Stimulated activated CD4-positive, alpha-beta T cell treated with anti-CD3 and anti-CD28 coated beads, Interleukin-2, amount 100 ng/mL, for 4 hours (primary cell): ENCODE results near the gene SPINK7.
"Not testable (repeated sequence)": the region's sequence is repeated elsewhere in the genome, so short reads cannot be mapped to it uniquely, and the experiment has no call there.

Source experiments
- DNase-seq: peaks from one replicate; pipeline ENCODE4 v3.0.0-alpha.2; 2020; ENCODE audit warnings: low read depth

Gene SPINK7

DNA sequence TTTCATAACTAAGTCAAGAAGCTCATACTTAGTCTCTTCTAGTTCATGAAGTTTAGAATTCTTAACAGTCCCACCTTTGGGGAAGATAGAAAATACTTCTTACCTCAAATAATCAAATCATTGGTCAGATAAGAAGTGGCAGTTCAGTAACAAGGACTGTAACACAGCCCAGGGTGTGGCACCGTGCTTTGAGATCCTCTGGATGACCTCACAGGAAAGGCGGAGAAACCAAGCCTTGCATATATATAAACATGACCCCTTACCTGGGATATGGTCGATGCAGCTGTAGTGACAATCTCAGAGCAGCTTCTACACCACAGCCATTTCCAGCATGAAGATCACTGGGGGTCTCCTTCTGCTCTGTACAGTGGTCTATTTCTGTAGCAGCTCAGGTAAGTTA, at the start of gene SPINK7:
TSS of gene SPINK7 (plus strand) at position 271 of the 400 bp plus-strand sequence. CDS start at position 332, 61 bp downstream.
- DNase-seq: no peak

DNA sequence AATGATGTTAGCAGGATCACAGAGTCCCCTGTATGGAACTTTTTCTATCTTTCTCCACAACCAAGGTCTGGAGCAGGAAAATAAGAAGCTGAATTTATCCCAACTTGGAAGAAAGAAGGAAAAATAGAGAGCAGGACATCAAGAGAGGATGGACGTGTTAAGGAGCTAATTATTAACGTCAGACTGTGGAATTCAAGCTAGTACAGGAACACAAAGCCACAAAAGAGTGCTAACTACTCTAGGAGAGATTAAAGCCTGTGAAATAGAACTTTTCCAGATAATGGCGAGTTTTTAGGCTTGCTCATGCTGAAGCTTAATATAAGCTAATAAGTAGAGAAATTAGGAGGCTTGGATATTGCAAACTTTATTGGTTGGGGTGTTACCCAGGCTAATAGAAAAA, 44.3 kb upstream of the SPINK7 start:
- DNase-seq: no peak

DNA sequence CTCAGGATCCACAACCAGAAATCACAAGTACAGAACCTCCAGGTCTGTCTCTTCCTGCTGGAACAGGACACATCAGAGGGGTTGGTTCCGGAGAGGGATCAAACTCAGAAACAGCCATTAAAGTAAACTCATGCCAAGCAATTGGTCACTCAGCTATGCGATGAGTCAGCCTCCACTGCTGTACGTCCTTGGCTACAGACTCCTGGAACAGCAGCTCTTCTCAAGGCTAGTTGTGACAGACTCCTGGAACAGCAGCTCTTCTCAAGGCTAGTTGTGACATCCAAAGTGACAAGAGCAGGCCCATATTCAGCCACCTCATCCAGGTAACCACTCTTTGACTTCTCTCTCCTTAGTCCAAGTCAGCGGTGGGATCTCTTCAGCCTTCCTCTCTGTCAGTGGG, 43.7 kb upstream of the SPINK7 start, which contains the start of gene SPINK13:
TSS of gene SPINK13 (plus strand) at position 229 of the 400 bp plus-strand sequence. CDS start 1,279 bp downstream, outside the sequence.
- DNase-seq: no peak

DNA sequence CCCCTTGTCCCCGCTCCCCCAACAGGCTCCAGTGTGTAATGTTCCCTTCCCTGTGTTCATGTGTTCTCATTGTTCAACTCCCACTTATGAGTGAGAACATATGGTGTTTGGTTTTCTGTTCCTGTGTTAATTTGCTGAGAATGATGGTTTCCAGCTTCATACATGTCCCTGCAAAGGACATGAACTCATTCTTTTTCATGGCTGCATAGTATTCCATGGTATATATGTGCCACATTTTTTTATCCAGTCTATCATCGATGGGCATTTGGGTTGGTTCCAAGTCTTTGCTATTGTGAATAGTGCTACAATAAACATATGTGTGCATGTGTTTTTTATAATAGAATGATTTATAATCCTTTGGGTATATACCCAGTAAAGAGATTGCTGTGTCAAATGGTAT, 37.1 kb upstream of the SPINK7 start:
- not testable (repeated sequence) for DNase-seq

DNA sequence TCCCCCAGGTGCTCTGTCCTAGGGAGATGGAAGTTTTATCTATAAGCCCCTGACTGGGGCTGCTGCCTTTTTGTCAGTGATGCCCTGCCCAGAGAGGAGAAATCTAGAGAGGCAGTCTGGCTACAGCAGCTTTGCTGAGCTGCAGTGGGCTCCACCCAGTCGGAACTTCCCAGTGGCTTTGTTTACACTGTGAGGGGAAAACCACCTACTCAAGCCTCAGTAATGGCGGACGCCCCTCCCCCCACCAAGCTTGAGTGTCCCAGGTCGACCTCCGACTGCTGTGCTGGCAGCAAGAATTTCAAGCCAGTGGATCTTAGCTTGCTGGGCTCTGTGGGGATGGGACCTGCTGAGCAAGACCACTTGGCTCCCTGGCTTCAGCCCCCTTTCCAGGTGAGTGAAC, 31.3 kb upstream of the SPINK7 start:
- not testable (repeated sequence) for DNase-seq

DNA sequence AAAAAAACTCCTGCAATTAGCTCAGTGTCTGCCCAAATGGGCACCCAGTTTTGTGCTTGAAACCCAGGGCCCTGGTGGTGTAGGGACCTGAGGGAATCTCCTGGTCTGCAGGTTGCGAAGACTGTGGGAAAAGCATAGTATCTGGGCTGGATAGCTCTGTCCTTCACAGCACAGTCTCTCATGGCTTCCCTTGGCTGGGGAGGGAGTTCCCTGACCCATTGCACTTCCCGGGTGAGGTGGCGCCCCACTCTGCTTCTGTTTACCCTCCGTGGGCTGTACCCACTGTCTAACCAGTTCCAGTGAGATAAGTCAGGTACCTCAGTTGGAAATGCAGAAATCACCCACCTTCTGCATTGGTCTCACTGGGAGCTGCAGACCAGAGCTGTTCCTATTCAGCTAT, 30.9 kb upstream of the SPINK7 start:
- not testable (repeated sequence) for DNase-seq

DNA sequence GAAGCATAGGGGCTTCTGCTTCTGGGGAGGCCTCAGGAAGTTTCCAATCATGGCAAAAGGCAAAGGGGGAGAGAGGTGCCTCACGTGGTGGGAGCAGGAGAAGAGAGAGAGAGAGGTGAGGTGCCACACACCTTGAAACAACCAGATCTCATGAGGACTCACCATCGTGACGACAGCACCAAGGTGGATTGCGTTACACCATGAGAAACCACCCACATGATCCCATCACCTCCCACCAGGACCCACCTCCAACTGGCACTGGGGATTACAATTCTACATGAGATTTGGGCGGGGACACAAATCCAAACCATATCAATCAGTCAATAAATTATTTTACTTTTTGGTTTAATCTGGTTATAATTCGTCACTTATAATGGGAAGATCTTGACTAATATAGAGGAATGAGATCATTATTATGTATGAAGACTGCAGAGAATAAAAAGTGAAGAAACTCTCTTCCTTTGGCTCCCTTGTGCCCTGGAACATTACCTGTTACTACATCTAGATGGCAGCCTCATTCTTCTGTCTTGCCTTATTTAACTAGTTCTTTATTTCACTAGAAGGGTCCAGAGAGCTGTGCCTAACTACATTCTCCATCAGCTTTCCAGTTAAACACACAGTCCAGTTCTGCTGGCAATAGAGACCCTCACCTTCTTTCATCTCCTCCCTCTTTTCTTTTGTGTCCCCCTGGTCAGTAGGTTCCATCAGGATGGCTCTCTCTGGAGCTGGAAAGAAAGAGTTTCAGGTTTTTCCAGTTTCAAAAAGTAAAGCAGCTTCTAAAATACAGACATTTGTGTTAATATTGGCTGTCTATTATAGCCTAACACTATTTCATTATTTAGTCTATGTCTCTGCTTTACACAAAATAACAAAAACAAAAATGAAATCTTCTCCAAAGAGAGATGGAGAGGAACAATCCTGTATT, 21.7 kb upstream of the SPINK7 start:
- DNase-seq: no peak

DNA sequence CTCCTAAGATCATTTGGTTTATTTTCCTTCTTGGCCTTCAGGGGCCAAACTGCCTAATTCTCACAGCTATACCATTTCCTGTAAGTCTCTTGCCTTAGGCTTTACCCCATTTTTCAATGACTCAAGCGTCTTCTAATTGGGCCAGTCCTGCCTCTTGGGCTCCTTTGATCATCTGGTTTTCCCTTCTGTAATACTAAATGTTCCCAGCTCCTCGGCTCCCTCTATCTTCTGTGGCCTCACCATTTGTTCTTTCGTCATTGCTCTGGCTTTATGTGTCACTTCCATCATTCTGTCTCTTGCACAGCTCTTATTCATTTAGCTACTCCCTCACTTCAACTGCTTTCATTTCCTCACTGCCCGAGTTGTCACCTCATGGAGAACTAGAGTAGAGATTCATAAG, 14.5 kb upstream of the SPINK7 start:
- DNase-seq: no peak

DNA sequence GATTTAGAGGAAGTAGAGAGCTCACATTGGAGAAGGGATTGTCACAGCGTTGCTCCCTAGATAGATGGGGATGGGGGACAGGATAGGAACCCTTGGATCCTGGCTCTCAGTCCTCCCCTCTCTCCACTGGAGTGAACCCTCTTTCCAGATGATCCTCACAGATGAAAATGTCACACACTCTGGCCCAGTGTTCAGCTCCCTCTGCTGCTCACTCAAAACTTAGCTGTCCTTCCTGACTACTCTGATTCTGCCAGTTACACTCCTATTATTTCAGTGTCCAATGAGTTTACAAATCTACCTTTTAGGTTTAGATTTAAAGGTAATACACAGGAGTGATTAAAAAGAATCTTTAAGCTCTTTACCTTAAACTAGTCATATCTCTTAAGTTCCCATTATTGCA, 5.8 kb upstream of the SPINK7 start:
- no peak for DNase-seq

DNA sequence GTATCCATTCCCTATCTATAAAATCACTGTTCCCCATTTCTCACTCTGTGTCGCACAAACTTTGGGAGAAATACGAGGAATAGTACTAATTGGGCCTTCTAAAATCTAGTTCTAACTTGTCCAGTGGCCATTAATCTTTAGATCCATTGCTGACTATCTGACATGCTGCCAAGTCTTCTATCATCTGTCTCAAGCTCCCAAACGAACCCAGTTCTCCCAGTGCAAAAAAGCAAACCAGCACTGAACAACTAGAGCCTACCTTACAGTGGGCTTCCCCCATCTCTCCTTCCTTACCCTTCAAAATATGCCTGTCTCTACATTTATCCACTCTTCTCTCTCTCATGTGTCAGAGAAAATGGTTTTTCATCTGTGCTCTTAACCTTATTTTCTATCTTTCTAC, 3.2 kb upstream of the SPINK7 start:
- DNase-seq: no peak

DNA sequence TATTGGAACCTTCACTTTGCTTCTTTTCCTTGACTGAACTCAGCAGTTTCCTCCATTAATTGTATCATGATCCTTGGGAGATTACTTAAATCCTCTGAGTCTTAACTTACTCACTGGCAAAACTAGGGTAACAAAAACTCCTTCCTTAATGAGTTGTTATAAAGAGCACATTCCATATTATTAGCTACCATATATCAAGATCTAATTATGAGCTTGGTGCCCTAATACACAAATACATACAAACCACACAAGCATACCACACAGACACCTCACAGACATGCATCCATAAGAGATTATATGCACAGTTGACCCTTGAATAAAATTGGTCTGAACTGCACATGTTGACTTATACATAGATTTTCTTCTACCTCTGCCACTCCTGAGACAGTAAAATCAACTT, 2.5 kb upstream of the SPINK7 start:
- no peak for DNase-seq

DNA sequence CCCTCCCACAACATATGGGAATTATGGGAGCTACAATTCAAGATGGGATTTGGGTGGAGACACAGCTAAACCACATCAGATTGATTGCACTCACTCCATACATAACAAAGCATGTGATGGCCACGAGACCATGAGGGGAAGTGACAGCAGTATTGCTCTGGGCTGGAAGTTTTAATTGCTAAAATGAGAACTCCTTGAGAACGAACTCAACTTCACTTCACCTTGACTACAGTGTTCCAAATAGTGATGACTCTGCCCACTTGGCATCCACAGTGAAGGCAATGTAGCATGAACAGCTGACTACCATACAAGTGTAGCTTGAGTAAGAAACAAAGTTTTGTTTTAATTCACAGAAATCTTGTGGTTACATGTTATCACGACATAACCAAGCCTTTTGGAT, 739 bp upstream of the SPINK7 start:
- no peak for DNase-seq

DNA sequence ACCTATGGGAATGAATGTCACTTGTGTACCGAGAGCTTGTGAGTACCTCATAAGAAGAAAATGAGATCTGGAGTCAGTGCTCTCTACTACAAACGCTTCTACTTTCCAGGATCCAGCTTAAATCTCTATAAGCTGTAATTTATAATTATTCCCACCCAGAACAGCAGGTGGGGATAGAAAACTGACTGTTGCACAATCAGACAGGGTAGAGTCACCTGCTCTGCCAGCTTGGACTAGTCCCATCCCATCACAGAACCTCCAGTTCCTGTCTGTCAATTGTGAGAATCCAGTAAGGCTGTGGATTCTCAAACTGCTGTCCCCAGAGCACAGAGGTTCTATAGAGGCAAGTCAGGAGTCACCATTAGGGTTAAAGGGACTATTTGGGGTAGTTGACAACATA, 2.0 kb downstream of the SPINK7 start:
- no peak for DNase-seq

DNA sequence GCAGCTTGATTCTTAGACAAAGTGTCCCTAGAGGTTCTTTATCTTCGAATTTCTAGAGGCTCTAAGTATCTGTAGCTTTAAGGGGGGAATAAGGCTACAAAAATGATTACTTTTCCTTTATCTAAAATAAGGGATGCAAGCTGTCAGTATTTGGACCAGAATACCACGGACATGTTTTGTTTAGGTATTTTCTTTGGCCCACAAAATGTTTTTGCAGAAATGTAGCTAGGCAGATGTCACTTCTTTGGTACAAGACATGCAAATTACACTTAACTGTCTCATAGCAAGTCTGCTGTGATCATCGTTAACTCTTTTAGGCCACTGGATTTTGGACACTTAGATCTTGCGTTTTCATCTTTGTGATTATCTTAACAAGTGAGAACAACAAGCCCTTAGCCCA, 2.5 kb downstream of the SPINK7 start:
- no peak for DNase-seq

DNA sequence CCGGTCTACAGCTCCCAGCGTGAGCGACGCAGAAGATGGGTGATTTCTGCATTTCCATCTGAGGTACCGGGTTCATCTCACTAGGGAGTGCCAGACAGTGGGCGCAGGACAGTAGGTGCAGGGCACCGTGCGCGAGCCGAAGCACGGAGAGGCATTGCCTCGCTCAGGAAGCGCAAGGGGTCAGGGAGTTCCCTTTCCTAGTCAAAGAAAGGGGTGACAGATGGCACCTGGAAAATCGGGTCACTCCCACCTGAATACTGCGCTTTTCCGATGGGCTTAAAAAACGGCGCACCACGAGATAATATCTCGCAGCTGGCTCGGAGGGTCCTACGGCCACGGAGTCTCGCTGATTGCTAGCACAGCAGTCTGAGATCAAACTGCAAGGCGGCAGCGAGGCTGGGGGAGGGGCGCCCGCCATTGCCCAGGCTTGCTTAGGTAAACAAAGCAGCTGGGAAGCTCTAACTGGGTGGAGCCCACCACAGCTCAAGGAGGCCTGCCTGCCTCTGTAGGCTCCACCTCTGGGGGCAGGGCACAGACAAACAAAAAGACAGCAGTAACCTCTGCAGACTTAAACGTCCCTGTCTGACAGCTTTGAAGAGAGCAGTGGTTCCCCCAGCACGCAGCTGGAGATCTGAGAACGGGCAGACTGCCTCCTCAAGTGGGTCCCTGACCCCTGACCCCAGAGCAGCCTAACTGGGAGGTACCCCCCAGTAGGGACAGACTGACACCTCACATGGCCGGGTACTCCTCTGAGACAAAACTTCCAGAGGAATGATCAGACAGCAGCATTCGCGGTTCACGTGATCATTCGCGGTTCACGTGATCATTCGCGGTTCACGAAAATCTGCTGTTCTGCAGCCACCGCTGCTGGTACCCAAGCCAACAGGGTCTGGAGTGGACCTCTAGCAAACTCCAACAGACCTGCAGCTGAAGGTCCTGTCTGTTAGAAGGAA, 8.1 kb downstream of the SPINK7 start:
- DNase-seq: peak; percentile 0

DNA sequence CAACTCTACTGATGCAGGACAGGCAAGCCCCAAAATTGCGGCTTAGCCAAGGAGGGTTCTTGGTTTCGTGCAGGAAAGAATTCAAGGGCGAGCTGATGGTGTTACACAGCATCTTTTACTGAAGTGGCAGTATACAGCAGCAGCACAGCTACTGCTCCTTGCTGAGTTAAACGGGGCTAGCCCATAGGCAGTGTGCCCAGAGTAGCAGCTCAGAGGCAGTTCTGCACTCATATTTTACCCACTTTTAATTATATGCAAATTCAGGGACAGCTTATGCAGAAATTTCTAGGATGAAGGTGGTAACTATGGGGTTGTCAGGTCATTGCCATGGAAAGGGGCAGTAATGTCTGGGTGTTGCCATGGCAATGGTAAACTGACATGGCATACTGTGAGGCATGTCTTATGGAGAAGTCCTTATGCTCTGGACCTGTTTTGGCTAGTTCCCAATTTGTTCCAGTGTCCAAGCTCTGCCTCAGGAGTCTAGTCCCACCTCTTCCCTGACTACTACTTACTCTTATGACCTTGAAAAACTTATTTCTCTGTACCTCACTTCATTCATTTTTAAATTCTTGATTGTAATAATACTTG, 21.1 kb downstream of the SPINK7 start:
- no peak for DNase-seq

DNA sequence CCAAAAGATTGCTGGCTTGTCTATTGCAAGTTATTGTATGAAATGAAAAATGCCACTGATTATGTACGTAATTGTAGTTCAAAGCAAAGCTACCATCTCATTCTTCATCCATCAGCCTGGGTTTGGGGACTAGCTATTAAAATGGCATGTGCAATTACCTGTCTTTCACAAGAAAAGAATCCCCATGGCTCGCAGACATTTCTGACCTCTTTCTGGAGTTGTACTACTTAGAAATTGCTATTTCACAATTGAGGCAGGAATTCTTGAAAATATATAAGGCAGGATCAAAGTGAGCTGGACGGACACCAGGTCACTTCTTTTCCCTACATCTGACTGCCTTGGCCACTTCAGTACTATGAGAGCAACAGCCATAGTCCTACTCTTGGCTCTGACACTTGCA, 23.0 kb downstream of the SPINK7 start, which contains the start of gene SPINK9:
TSS of gene SPINK9 (plus strand) at position 301 of the 400 bp plus-strand sequence. CDS start at position 356, 55 bp downstream.
- no peak for DNase-seq

DNA sequence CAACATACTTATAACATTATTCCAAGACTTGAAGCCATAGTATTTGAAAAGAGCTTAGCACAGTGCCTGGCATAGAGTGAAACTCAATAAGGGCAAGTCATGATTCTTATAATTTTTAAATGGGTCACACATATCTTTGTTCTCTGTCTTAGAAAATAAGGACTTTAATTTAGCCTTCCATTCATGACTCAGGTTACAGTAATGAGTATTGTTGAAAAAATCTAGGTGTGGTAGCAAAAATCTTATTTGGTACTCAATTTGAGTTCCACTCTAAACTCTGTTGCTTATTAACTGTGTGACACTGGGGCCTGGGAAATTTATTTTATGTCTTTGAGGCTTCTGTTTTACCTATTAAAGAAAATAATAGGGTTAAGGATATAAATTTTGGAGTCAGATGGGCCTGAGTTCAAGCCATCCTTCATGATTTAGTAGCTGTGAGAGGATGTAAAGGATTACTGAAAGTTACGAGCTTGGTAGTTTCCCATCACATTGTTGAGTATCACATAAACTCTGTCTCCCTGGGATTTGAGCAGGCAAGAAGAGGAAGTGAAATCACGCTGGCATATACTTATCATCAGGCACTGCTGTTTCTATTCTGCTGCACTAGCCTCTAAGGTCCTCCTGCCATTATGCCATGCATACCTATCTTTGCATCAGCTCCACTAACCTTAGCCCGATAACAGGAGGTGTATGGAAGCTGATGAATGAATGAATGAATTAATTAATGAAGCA, 24.6 kb downstream of the SPINK7 start:
- no peak for DNase-seq

DNA sequence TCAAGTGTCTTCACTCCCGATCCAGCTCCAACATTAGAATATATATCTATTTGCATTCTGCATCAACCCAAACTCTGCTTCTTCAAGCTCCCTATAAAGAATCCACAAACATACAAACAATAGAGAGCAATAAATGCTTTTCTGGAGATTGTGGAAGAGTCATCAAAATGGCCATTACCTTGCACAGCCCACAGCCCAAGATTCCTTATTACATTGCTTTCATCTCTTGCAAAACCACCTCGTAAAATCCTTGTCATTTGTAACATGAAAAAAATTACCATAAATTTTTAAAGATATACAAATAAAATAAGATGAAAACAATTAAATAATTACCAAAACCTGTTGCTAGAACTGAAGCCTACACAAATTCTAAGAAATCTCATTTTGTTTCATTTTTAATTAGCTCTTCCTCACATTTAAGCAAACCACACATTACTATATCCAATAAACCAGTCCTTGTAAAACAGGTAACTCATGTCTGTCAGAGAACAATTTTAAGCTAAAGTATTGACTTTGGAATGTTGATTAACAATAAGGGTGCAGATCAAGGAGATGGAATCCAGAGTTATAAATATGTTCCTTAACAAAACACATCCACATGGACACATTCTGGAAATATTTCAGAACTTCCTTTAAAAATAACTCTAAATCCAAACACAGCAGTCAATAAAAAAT, 30.3 kb downstream of the SPINK7 start:
- DNase-seq: no peak

DNA sequence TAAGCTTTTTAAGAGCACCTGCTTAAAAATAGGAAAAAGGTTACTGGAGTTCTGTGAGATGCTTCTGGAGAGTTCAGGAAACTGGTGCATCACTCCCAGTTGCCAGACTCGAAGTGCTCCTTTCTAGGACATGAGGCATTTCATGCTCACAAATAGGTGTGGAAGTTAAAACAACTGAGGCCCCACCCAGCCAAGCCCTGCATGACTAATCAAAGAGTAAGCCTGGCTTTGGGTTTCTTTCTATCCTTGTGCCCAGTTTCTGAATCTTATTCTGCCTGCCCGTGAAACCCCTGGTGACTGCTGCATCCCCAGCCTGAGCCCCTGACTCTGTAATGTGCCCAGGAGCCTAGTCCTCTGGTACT, 30.8 kb downstream of the SPINK7 start:
- no peak for DNase-seq
